IMR-90 (cell line): ENCODE data around the gene STRN. TPM values are rescaled to one million over a fixed set of nuclear protein-coding genes. Genes with fewer than 3 reads are reported as not detected.

Experiments
- ATAC-seq: fragments of 200-7000 bp; cut with Tn5 transposase; 2 replicates; pipeline ENCODE4 v1.9.1; 2020; ENCODE audit warnings: low read depth, mild to moderate bottlenecking, moderate library complexity
- BruUV-seq: library from RNA; stranded (reverse); fragments of 400-500 nt; replicated peaks from 2 replicates; lab custom pipeline; 2021; lab: Mats Ljungman, UMichigan
- CTCF ChIA-PET: fragments of 300-600 bp; formaldehyde crosslinking; extraction: SDS; loops from one replicate; lab custom pipeline; 2021; ENCODE audit warnings: antibody characterized with exemption; lab: Yijun Ruan, JAX
- POLR2A ChIA-PET: fragments of 300-600 bp; sonication (Branson Sonifier 250); formaldehyde crosslinking; loops from one replicate; lab custom pipeline; 2022; ENCODE audit warnings: antibody characterized with exemption; ENCODE audit not compliant: unreplicated experiment; lab: Charles Lee
- DNase-seq: peaks from one replicate; pipeline ENCODE4 v3.0.0; 2013
- H2AFZ ChIP-seq: replicated peaks from 2 replicates; pipeline ENCODE3; 2013; ENCODE audit warnings: low read length, mild to moderate bottlenecking; ENCODE audit not compliant: poor library complexity
- H2AK5ac ChIP-seq: 2 replicates; pipeline ENCODE4 v1.6.1; 2013; ENCODE audit warnings: low read depth, low read length, inconsistent platforms
- H2AK9ac ChIP-seq: replicated peaks from 2 replicates; pipeline ENCODE3; 2013; ENCODE audit warnings: mild to moderate bottlenecking, low read depth, low read length, moderate library complexity; ENCODE audit not compliant: poor library complexity
- H2BK120ac ChIP-seq: 2 replicates; pipeline ENCODE4 v1.6.1; 2013; ENCODE audit warnings: low read depth, low read length, inconsistent platforms
- H2BK15ac ChIP-seq: 3 replicates; pipeline ENCODE4 v1.6.1; 2013; ENCODE audit warnings: low read depth, low read length, inconsistent platforms
- H2BK20ac ChIP-seq: 2 replicates; pipeline ENCODE4 v1.6.1; 2013; ENCODE audit warnings: low read depth, mild to moderate bottlenecking, inconsistent platforms, low read length, moderate library complexity
- H2BK5ac ChIP-seq: 2 replicates; pipeline ENCODE4 v1.6.1; 2013; ENCODE audit warnings: mild to moderate bottlenecking, low read depth, low read length, inconsistent platforms; ENCODE audit not compliant: poor library complexity, severe bottlenecking
- H3K14ac ChIP-seq: replicated peaks from 2 replicates; pipeline ENCODE4 v1.6.1; 2013; ENCODE audit warnings: low read depth, low read length, inconsistent platforms
- H3K18ac ChIP-seq: 2 replicates; pipeline ENCODE4 v1.6.1; 2013; ENCODE audit warnings: low read depth, low read length, control low read depth
- H3K23ac ChIP-seq: 2 replicates; pipeline ENCODE4 v1.6.1; 2013; ENCODE audit warnings: low read depth, low read length, inconsistent platforms
- H3K27ac ChIP-seq: 2 replicates; pipeline ENCODE4 v1.5.1; 2013; ENCODE audit warnings: mild to moderate bottlenecking, control low read depth, low read length; ENCODE audit not compliant: insufficient read depth
- H3K27me3 ChIP-seq: 2 replicates; pipeline ENCODE4 v1.6.1; 2013; ENCODE audit warnings: low read length; ENCODE audit not compliant: control insufficient read depth, insufficient read depth
- H3K36me3 ChIP-seq: 2 replicates; pipeline ENCODE4 v1.6.1; 2013; ENCODE audit warnings: low read length, mixed read lengths; ENCODE audit not compliant: control insufficient read depth, insufficient read depth
- H3K4ac ChIP-seq: 2 replicates; pipeline ENCODE4 v1.6.1; 2013; ENCODE audit warnings: low read depth, low read length, inconsistent platforms
- H3K4me1 ChIP-seq: 2 replicates; pipeline ENCODE4 v1.6.1; 2013; ENCODE audit warnings: low read length, mixed read lengths; ENCODE audit not compliant: control insufficient read depth, insufficient read depth
- H3K4me2 ChIP-seq: 2 replicates; pipeline ENCODE4 v1.6.1; 2013; ENCODE audit warnings: low read depth, mild to moderate bottlenecking, control low read depth, low read length, moderate library complexity
- H3K4me3 ChIP-seq: 2 replicates; pipeline ENCODE4 v1.5.1; 2013; ENCODE audit warnings: low read depth, mild to moderate bottlenecking, control low read depth, low read length, moderate library complexity; ENCODE audit not compliant: insufficient read depth
- H3K56ac ChIP-seq: 2 replicates; pipeline ENCODE4 v1.6.1; 2013; ENCODE audit warnings: low read length, inconsistent platforms; ENCODE audit not compliant: insufficient read depth; ENCODE audit errors: extremely low read depth
- H3K79me1 ChIP-seq, 2 experiments: 2 replicates each; pipeline ENCODE4 v1.6.1; 2013; ENCODE audit warnings: low read length in 2 of 2, inconsistent platforms in 1 of 2, low read depth in 1 of 2
- H3K9ac ChIP-seq: 2 replicates; pipeline ENCODE4 v1.6.1; 2013; ENCODE audit warnings: low read depth, low read length, control low read depth
- H3K9me1 ChIP-seq: 2 replicates; pipeline ENCODE4 v1.6.1; 2013; ENCODE audit warnings: low read length, inconsistent platforms; ENCODE audit not compliant: insufficient read depth
- H3K9me3 ChIP-seq: 2 replicates; pipeline ENCODE4 v1.6.1; 2013; ENCODE audit warnings: low read length; ENCODE audit not compliant: control insufficient read depth, insufficient read depth
- H4K20me1 ChIP-seq: 2 replicates; pipeline ENCODE4 v1.6.1; 2013; ENCODE audit warnings: low read length, inconsistent platforms; ENCODE audit not compliant: insufficient read depth
- H4K5ac ChIP-seq: 2 replicates; pipeline ENCODE4 v1.6.1; 2013; ENCODE audit warnings: mild to moderate bottlenecking, low read depth, low read length, control low read depth
- H4K8ac ChIP-seq, 2 experiments: 2 replicates each; pipeline ENCODE4 v1.6.1; 2013; ENCODE audit warnings: low read depth in 2 of 2, low read length in 2 of 2, control low read depth in 1 of 2, inconsistent platforms in 1 of 2
- H4K91ac ChIP-seq: 2 replicates; pipeline ENCODE4 v1.6.1; 2013; ENCODE audit warnings: low read depth, low read length, inconsistent platforms; ENCODE audit not compliant: insufficient read depth
- CEBPB ChIP-seq: IDR thresholded peaks from 2 replicates; pipeline ENCODE4 v1.6.1; 2012; ENCODE audit warnings: low read depth, low read length, improper control_type of control experiment
- CHD1 ChIP-seq: IDR thresholded peaks from 2 replicates; pipeline ENCODE4 v1.6.1; 2012; ENCODE audit warnings: low read depth, low read length, improper control_type of control experiment
- FOS ChIP-seq: fragments of 150-350 bp; IDR thresholded peaks from 2 replicates; pipeline ENCODE4 v1.6.1; 2016; ENCODE audit warnings: low read depth, low read length
- MAZ ChIP-seq: IDR thresholded peaks from 2 replicates; pipeline ENCODE4 v1.6.1; 2012; ENCODE audit warnings: low read depth, mild to moderate bottlenecking, low read length, improper control_type of control experiment, moderate library complexity, borderline replicate concordance
- NFE2L2 ChIP-seq: fragments of 150-350 bp; IDR thresholded peaks from 2 replicates; pipeline ENCODE4 v1.6.1; 2016; ENCODE audit warnings: low read depth, mild to moderate bottlenecking, low read length
- POLR2A ChIP-seq: IDR thresholded peaks from 2 replicates; pipeline ENCODE4 v1.6.1; 2012; ENCODE audit warnings: mild to moderate bottlenecking, low read depth, low read length
- RAD21 ChIP-seq: IDR thresholded peaks from 2 replicates; pipeline ENCODE4 v1.6.1; 2012; ENCODE audit warnings: low read length, improper control_type of control experiment
- RCOR1 ChIP-seq: IDR thresholded peaks from 2 replicates; pipeline ENCODE4 v1.6.1; 2012; ENCODE audit warnings: mild to moderate bottlenecking, low read length, improper control_type of control experiment; ENCODE audit not compliant: insufficient replicate concordance
- RFX5 ChIP-seq: IDR thresholded peaks from 2 replicates; pipeline ENCODE4 v1.8.0; 2012; ENCODE audit warnings: low read depth, mild to moderate bottlenecking, low read length, moderate library complexity
- SMC3 ChIP-seq: fragments of 150-350 bp; IDR thresholded peaks from 2 replicates; pipeline ENCODE4 v1.6.1; 2016; ENCODE audit warnings: low read depth, mild to moderate bottlenecking, antibody characterized with exemption, low read length, moderate library complexity
- WGBS, 2 experiments: methylation state at CpG; one replicate each; pipeline versions ENCODE4 v1.1.5 to v1.1.7; 2013; ENCODE audit warnings: missing lambda C conversion rate in 2 of 2; ENCODE audit not compliant: insufficient read length in 1 of 2; ENCODE audit errors: extremely low coverage in 2 of 2; 5-methylcytosine and 5-hydroxymethylcytosine counted together
- dilution Hi-C: fragments of 300-500 bp; cut with HindIII; formaldehyde crosslinking; loops from one replicate; pipeline ENCODE4 v1.14.3; 2018; ENCODE audit warnings: low sequenced_read_pairs; ENCODE audit not compliant: unreplicated experiment
- in situ Hi-C: fragments of 300-500 bp; cut with MboI; formaldehyde crosslinking; loops from 3 replicates; pipeline ENCODE4 v1.14.3; 2019; ENCODE audit warnings: low sequenced_read_pairs, inconsistent platforms, mixed read lengths
- intact Hi-C: fragments of 100-400 bp; cut with micrococcal nuclease; formaldehyde crosslinking; loops from 2 replicates; pipeline ENCODE4 v1.10.0; 2022
- polyA plus RNA-seq, 3 experiments: library from polyadenylated mRNA; depleted of rRNA; stranded (reverse); fragments of >200 nt; gene quantifications; 2 replicates each; pipeline ENCODE4 v1.2.3, GENCODE V29; 2012; ENCODE audit warnings: low replicate concordance in 1 of 3
- total RNA-seq: library from RNA; depleted of rRNA; stranded (reverse); fragments of >200 nt; gene quantifications from 2 replicates; pipeline ENCODE4 v1.2.3, GENCODE V29; 2012
- TF ChIP-seq, protein P1 (sequence below): fragments of 150-350 bp; IDR thresholded peaks from 2 replicates; pipeline ENCODE4 v1.6.1; 2016; ENCODE audit warnings: low read depth, mild to moderate bottlenecking, low read length, moderate library complexity, borderline replicate concordance
- TF ChIP-seq, protein P2 (sequence below): fragments of 150-350 bp; IDR thresholded peaks from 2 replicates; pipeline ENCODE4 v1.6.1; 2017; ENCODE audit warnings: mild to moderate bottlenecking, antibody characterized with exemption, low read length, low read depth
- TF ChIP-seq, protein P3 (sequence below): conservative IDR thresholded peaks from 2 replicates; pipeline ENCODE4 v1.5.1; 2012; ENCODE audit warnings: mild to moderate bottlenecking, low read depth, low read length, improper control_type of control experiment

STRN gene
- total and polyA plus RNA-seq, 2 of the 4 experiments (the other 2 are of a cell fraction): 5.1 to 23.3 TPM

DNA sequence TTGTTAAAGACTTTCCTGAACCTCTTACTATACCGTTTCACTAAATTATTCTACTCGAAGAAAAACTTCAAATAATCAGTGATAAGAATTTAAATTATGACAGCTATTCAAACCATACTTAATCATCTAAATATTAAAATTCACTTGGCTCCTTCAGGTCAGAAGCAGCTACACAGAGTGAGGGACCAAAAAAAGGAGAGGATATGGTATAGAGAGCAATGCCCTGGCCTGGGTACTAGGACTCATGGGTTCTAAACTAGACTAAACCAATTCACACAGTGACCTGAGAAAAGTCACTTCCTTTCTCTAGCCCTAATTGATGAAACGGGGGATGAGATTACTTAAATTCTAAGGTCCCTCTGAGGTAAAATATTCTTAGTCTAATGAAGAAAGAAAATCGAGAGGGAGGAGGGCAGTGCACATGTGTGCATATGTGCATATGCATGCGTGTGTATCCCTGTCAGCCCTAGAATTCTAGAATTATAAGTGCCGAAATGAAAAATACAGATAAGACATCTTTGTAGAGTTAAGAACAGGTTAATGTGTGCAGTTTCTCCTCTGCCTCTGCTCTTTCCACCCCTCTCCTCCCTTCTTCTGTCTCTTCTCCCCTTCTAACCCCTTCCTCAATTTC lies 11.2 kb downstream of the STRN start:
- no peaks in the 10 kb centered on the region for H3K27me3 ChIP-seq
- intact Hi-C loops: no loop called here

More for the DNA sequence above, 11.2 kb downstream of the STRN start:
- no peak overlapping the region for H4K5ac ChIP-seq
- H3K4me1 ChIP-seq: peaks cover 6% of the 10 kb centered on the region
- no peak overlapping the region for H4K8ac ChIP-seq
- H3K9me1 ChIP-seq: peaks cover 10% of the 10 kb centered on the region; the same call in 1 of the 2 replicates
- no peak overlapping the region for H3K18ac ChIP-seq
- no peaks in the 10 kb centered on the region for H3K9me3 ChIP-seq
- no peak overlapping the region for H2BK120ac ChIP-seq
- no peaks in the 10 kb centered on the region for H3K36me3 ChIP-seq
- H3K27ac ChIP-seq: no peak overlapping the region
- no peak overlapping the region for H3K4me3 ChIP-seq
- WGBS, 2 experiments: 100% methylated on average over 1 of the region's 6 CpGs; no CpG with 5 or more reads in 1 of the 2 experiments
- no peak overlapping the region for H3K4me2 ChIP-seq
- no peak overlapping the region for H2BK20ac ChIP-seq
- ChIA-PET POLR2A (interaction anchor here (0.6 kb wide), 1 partner anchor 151 kb away, joined by 3 read pairs; no protein-coding TSS in a partner anchor), CTCF (no interaction called here)
- DNase-seq (no peak), ATAC-seq (no peak)
- H2AK9ac ChIP-seq: no peak overlapping the region
- H2AFZ ChIP-seq: no peak overlapping the region
- no peak overlapping the region for H3K56ac ChIP-seq
- H3K79me1 ChIP-seq: peaks cover 41 to 51% of the 10 kb centered on the region in 2 experiments
- no peak overlapping the region for H3K14ac ChIP-seq
- in situ Hi-C loops: no loop called here
- no peak overlapping the region for H3K4ac ChIP-seq
- H3K9ac ChIP-seq: no peak overlapping the region
- H2BK5ac ChIP-seq: no peak overlapping the region
- TF ChIP-seq, protein P1, sequence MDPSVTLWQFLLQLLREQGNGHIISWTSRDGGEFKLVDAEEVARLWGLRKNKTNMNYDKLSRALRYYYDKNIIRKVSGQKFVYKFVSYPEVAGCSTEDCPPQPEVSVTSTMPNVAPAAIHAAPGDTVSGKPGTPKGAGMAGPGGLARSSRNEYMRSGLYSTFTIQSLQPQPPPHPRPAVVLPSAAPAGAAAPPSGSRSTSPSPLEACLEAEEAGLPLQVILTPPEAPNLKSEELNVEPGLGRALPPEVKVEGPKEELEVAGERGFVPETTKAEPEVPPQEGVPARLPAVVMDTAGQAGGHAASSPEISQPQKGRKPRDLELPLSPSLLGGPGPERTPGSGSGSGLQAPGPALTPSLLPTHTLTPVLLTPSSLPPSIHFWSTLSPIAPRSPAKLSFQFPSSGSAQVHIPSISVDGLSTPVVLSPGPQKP: no peak
- TF ChIP-seq CHD1 (no peak), POLR2A (no peak), NFE2L2 (no peak), CEBPB (no peak), MAZ (no peak), RFX5 (no peak), FOS (no peak), SMC3 (no peak), RCOR1 (no peak), RAD21 (no peak)
- TF ChIP-seq, protein P2, sequence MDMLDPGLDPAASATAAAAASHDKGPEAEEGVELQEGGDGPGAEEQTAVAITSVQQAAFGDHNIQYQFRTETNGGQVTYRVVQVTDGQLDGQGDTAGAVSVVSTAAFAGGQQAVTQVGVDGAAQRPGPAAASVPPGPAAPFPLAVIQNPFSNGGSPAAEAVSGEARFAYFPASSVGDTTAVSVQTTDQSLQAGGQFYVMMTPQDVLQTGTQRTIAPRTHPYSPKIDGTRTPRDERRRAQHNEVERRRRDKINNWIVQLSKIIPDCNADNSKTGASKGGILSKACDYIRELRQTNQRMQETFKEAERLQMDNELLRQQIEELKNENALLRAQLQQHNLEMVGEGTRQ: no peak
- TF ChIP-seq, protein P3, sequence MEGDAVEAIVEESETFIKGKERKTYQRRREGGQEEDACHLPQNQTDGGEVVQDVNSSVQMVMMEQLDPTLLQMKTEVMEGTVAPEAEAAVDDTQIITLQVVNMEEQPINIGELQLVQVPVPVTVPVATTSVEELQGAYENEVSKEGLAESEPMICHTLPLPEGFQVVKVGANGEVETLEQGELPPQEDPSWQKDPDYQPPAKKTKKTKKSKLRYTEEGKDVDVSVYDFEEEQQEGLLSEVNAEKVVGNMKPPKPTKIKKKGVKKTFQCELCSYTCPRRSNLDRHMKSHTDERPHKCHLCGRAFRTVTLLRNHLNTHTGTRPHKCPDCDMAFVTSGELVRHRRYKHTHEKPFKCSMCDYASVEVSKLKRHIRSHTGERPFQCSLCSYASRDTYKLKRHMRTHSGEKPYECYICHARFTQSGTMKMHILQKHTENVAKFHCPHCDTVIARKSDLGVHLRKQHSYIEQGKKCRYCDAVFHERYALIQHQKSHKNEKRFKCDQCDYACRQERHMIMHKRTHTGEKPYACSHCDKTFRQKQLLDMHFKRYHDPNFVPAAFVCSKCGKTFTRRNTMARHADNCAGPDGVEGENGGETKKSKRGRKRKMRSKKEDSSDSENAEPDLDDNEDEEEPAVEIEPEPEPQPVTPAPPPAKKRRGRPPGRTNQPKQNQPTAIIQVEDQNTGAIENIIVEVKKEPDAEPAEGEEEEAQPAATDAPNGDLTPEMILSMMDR: no peak
- BruUV-seq: no TSS peak
- no peak overlapping the region for H2BK15ac ChIP-seq
- dilution Hi-C loops: no loop called here
- H4K20me1 ChIP-seq: peaks cover 17% of the 10 kb centered on the region; the same call in 1 of the 2 replicates
- no peak overlapping the region for H2AK5ac ChIP-seq
- no peak overlapping the region for H4K91ac ChIP-seq
- no peak overlapping the region for H3K23ac ChIP-seq
